Fibroblast of peridontal ligament (primary cell): ENCODE measurements around the gene OR2M2.

Experiments used
- DNase-seq: peaks from one replicate; pipeline ENCODE4 v3.0.0-alpha.2; 2010; ENCODE audit errors: extremely low read depth

The OR2M2 gene

GRCh38 chr1:248174521-248174920 lies at the start of gene OR2M2:
OR2M2 (plus strand) TSS chr1:248174821; CDS start chr1:248179986, 5,165 bp downstream.
- DNase-seq: no peak

GRCh38 chr1:248127653-248128052 lies 47.0 kb upstream of the OR2M2 start:
- no peak for DNase-seq

GRCh38 chr1:248136811-248137210 lies 37.8 kb upstream of the OR2M2 start:
- no peak for DNase-seq

- DNase-seq: no peak
These were observed 33.8 kb upstream of the OR2M2 start for GRCh38 chr1:248140846-248141245.

- DNase-seq: no peak
These were observed 31.3 kb upstream of the OR2M2 start for GRCh38 chr1:248143311-248143710.

GRCh38 chr1:248144513-248145198 lies 30.0 kb upstream of the OR2M2 start, which contains the start of gene OR2M5:
OR2M5 (plus strand) TSS chr1:248145148; CDS start chr1:248145148, 0 bp downstream.
- no peak for DNase-seq

GRCh38 chr1:248152056-248152827 lies 22.4 kb upstream of the OR2M2 start:
- no peak for DNase-seq

- no peak for DNase-seq
These were observed 18.7 kb upstream of the OR2M2 start for GRCh38 chr1:248155927-248156326.

DNA sequence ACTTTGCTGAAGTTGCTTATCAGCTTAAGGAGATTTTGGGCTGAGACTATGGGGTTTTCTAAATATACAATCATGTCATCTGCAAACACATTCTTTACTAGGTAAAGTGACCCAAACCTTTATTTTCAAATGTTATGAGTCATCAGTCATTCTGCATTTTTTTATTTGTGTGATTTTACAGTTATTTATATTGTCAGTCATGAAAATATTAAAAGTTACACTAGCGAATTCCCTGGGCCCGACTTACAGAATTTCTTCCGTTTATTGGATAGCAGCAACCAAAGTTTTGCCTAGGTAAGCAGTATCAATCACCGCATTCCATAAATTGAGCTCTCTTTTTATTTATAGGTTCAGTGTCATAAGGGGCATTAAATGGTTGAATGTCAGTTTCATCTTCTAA lies 15.9 kb upstream of the OR2M2 start:
- no peak for DNase-seq

- no peak for DNase-seq
These were observed 10.6 kb upstream of the OR2M2 start for GRCh38 chr1:248164031-248164430.

- no peak for DNase-seq
These were observed 9.4 kb upstream of the OR2M2 start for GRCh38 chr1:248165186-248165585.

- no peak for DNase-seq
These were observed 9.4 kb downstream of the OR2M2 start for GRCh38 chr1:248183996-248184395.

DNA sequence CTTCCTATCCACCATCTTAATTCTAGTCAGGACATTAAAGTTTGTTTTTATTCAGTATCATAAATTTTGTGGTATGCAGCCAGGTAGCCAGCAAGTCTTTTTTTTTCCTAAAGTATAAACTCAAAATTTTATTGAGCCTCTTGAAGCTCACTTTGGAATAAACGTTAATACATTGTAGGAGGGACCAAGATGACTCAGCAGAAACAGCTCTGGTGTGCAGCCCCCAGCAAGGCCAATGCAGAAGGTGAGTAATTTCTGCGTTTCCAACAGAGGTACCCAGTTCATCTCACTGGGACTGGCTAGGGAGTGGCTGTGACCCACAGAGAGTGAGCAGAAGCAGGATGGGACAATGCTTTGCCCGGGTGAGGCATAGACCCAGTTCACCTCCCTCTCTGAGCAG lies 12.7 kb downstream of the OR2M2 start:
- no peak for DNase-seq

- no peak for DNase-seq
These were observed 14.4 kb downstream of the OR2M2 start for GRCh38 chr1:248189026-248189425.

DNA sequence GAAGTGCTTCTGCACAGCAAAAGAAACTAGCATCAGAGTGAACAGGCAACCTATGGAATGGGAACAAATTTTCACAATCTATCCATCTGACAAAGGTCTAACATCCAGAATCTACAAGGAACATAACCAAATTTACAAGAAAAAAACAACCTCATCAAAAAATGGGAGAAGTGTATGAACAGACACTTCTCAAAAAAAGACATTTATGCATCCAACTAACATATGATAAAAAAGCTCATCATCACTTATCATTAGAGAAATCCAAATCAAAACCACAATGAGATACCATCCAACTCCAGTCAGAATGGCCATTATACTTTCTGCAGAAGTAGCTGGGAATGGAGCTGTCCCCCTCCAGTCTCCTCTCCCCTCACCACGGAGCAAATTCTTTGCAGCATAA lies 19.5 kb downstream of the OR2M2 start:
- DNase-seq: no peak

DNA sequence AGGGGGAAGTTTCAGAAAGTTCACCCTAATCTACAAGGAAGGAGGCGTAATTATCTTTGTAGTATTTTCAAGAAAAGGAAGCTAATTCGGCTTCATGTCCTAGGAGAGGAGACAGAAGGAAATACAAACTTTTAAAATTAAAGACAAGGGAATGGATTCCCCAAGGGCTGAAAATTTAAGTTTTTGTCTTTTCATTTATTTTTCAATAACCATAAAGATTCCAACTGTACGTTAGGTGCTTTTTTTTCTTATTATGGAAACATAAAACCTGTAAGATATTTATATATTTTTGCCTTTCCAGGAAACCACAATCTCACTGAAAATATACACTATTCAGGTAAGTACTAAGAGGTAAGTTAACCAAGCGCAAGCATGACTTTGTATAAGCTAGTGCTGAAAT lies 22.3 kb downstream of the OR2M2 start, which contains the start of gene OR2M3:
Gene OR2M3, plus strand, starts transcription at position 301 of the 400 bp plus-strand sequence. CDS start 5,803 bp downstream, outside the sequence.
- DNase-seq: no peak

DNA sequence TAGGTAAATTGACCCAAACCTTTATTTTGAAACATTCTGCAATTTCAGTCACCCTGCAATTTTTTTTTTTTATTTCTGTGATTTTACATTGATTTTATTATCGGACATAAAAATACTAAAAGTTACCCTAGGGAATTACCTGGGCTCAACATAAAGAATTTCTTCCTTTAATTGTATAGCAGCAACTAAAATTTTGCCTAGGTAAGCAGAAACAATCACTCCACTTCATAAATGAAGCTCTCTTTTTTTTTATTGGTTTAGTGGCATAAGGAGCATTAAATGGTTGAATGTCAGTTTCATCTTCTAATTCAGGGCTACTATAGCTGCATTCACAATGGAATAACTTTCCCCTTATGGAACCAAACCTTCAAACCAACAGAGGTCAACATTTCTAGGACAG lies 41.3 kb downstream of the OR2M2 start:
- no peak for DNase-seq

- DNase-seq: no peak
These were observed 50.9 kb downstream of the OR2M2 start for GRCh38 chr1:248225537-248225936.

DNA sequence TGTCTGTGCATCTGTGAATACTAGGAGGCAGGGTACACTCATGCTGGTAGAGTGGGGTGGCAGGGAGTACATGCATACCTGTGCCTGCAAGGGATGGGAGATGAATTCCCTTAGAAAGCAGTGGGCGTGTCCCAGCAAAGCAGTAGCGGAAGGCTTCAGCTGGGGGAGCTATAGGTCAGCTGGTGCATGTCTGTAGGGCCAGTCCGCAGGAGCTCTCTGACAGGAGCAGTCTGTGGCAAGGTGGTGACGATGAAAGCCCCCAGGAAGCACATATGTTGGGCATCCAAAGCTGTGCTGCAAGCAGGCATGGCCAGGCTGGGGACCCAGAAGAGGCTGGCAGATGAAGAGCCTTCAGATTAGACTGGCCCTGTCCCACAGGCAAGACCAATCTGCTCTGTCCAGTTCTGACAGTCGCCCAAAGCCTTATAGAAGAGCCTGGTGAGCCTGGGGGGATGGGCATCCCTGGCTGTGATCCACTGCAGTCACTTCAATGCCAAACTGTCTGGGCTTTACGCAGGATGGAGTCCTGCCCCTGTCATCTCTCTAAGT lies 54.8 kb downstream of the OR2M2 start:
- no peak for DNase-seq
